Stimulated activated CD8-positive, alpha-beta memory T cell treated with anti-CD3 and anti-CD28 coated beads, Interleukin-2, amount 100 ng/mL, for 1 hour (primary cell): ENCODE measurements around the gene NUDCD3.
"Not testable (repeated sequence)": the region's sequence is repeated elsewhere in the genome, so short reads cannot be mapped to it uniquely, and the experiment has no call there.

Source experiments
- DNase-seq, 2 donors: peaks; one replicate each; pipeline ENCODE4 v3.0.0-alpha.2; 2020; ENCODE audit warnings: low read depth in 2 of 2

Gene NUDCD3

DNA sequence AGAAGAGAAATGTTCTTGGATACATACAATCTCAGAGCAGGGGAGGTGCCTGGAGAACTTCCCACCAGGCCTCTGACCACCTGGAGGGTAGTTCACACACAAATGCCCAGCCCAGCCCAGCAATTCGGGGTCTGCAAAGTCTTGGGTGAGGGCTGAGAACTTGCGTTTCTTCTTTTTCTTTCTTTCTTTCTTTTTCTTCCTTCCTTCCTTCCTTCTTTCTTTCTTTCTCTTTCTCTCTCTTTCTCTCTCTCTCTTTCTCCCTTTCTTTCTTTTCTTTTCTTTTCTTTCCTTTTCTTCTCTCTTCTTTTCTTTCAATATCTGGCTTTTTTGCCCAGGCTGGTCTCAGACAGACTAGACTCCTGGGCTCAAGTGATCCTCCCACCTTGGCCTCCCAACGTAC, 28.3 kb upstream of the NUDCD3 start:
- no peak for DNase-seq

DNA sequence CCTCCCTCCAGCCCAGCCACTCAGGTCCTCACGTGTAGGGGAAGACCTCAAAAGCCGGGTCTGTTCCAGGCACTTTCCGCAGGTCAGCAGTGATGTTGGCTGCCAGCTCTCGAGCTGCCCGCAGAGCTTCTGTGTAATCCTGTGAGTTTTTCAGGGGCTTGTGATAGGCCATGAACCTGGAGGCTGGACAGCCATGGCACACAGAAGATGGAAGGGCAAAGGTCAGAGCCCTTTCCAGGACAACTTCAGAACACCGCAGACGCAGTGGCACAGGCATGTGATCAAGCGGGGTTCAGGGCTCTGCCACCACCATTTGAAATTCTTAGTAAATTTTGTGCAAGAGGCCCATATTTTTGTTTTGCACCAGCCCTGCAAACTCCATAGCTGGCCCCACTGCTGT, 26.7 kb upstream of the NUDCD3 start:
- no peak for DNase-seq

DNA sequence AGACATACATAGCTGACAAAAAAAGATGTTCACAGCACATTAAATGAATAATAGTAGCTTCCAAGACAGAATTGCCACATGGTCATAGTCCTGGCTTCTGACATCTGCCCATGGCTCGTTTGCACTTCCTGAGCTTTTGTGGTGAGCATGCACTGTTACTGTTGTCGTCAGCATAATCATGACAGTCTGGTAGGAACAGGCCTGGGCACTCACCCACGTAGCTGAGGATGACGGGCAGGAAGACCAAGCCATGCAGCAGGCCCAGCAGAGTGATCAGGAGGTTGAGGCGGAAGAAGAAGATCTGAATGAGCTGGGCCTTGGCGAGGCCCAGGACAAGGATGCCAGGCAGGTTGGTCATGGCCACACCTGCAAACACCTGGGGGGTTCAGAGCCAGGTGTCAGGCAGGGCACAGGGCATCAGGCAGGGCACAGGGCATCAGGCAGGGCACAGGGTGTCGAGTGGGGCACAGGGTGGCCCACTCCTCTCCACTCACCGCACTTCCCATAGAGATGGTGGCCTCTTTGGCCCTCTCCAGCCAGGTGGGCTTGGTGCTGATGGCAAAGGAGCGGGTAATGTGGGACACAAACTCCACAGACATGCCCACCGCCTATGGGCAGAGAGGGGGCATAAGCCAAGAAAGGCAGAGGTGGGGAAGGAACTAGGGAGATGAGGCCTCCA, 25.3 kb upstream of the NUDCD3 start:
- no peak for DNase-seq

DNA sequence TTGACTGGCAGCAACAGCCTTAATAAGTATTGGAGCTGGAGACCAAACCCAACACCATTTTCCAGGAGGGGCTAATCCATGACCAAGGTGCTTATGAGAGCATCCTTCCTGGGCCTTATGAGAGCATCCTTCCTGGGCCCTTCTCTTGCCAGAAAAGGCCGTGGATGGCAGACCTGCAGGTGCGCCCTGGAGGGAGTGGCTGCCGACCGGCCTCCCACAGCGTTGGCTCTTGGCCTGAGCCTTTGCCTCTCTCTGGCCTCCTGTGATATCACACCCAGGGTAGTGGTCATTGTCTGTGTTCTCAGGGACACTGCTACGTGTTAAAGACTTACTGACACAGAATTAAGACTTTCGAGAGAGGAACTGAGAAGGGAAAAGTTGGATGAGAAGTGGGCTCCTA, 22.3 kb upstream of the NUDCD3 start:
- DNase-seq, result no peak

DNA sequence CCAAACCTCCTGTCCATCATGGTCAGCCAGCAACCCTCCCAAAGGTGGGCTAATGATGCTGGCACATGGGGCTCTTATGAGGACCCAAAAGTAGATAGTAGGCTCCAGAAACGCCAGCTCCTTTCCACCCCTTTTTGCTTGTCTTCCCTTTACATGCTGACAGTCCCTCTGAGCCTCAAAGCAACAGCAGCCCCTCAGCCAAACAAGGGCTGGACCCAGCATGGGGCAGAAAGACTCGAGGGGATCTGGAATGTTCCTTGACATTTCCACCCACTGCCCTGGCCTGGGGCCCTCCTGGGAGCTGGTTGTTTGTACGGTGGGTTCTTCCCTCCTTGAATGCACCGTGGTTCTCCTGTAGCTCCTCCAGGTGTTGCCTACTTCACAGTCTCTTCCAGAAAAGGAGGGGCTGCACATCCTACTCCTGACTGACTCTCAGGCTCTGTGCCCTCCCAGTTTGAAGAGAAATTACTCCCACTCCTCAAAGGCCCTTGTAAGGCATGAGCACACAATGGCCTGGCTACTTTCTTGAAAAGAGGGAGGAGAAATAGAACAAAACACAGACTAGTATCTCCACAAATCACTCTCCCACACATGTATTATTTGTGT, 21.5 kb upstream of the NUDCD3 start:
- no peak for DNase-seq

DNA sequence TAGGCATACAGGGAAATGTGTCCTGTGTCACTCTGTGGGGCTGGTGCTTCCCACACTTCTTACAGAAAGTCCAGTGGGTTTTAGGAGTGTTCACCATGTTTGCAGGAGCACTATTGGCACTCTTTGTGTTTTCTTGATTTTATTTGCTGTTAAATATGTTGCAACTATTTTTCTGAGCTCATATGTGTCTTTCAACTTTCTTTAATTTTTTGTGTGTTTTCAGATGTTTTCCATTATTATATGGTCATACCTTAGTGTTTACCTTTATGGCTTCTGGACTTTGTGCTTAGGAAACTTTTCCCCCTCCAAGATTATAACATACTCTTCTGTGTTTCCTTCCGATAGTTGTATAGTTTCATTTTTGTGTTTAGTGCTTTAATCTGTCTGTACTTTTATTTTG, 20.8 kb upstream of the NUDCD3 start:
- DNase-seq, result no peak

DNA sequence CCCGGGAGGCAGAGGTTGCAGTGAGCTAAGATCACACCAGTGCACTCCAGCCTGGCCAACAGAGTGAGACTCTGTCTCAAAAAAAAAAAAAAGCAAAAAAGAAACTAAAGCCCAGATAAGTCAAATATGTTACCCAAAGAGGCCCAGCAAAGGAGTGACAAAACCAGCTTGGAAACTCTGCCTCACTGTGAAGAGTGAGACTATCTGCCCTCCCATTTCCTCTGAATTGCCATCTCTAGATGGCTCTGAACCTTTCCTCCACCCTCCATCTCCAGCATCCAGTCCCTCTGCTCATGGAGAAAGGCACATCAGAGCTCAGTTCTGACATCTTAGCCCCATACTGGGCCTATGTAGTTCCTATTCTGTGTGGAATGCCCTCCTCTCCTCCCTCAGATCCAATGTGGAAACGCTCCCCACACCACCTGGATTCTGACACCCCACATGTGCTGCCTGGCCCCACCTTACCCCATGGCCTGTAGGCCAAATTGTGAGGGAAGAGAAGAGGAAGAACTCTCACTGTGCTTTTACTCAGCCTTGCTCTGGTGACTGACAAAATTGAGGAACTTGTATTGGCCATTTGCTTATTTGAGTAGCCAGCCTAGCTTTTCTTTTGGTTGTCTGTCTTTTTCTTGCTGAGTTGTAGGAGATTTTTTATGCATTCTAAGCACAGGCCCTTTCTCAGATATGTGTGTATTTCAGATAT, 18.0 kb upstream of the NUDCD3 start:
- no peak for DNase-seq

DNA sequence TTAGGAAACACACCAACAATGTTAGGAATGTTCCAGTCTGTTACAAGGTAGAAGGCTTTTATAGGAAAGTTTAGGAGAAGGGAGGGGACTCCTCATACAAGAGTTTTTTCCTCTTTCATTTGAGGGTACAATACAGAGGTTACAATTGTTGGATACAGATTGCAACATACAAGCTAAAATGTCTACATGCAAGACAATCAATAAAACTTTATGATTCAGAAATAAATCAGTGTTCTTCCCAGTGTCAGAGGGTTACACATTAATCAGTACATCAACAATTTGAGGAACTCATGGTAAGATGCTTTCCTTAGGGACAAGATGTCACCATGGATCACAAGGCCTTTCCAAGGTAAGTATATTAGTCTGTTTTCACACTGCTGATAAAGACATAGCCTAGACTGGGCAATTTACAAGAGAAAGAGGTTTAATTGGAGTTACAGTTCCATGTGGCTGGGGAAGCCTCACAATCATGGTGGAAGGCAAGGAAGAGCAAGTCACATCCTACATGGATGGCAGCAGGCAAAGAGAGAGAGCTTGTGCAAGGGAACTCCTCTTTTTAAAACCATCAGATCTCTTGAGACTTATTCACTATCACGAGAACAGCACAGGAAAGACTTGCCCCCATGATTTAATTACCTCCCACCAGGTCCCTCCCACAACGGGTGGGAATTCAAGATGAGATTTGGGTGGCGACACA, 16.3 kb upstream of the NUDCD3 start:
- DNase-seq, result not testable (repeated sequence)

DNA sequence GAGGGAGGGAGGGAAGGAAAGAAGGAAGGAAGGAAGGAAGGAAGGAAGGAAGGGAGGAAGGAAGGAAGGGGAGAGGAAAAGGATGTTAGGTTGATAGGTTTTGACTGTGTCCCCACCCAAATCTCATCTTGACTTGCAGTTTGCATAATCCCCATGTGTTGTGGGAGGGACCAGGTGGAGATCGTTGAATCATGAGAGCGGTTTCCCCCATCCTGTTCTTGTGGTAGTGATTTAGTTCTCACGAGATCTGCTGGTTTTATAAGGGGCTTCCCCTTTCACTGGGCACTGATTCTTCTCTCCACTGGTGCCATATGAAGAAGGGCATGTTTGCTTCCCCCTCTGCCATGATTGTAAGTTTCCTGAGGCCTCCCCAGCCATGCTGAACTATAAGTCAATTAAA, 15.1 kb upstream of the NUDCD3 start:
- no peak for DNase-seq

DNA sequence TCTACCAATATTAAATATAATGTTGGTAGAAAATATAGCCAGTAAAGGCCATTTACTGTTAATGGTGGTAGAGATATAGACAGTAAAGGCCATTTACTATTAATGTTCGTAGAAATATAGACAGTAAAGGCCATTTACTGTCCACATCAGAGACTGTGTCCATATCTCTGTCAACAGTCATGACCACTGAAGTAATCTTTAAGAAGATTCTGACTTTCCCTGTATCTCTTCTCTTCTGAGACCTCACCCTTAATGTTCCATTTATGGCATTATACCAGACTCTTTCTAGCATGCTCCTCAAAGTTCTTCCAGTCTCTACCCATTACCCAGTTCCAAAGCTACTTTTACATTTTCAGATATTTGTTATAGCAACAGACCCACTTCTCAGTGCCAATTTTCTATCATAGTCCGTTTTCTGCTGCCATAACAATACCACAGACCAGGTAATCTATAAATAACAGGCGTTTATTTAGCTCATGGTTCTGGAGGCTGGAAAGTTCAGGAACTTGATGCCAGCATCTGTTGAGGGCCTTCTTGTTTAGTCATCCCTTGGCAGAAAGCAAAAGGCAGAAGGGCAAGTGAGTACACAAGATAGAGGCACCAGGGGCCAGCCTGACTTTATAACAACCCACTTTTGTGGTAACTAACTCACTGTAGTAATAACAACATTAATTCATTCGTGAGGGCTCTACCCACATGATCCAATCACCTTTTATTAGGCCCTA, 7.9 kb upstream of the NUDCD3 start:
- DNase-seq, result no peak

DNA sequence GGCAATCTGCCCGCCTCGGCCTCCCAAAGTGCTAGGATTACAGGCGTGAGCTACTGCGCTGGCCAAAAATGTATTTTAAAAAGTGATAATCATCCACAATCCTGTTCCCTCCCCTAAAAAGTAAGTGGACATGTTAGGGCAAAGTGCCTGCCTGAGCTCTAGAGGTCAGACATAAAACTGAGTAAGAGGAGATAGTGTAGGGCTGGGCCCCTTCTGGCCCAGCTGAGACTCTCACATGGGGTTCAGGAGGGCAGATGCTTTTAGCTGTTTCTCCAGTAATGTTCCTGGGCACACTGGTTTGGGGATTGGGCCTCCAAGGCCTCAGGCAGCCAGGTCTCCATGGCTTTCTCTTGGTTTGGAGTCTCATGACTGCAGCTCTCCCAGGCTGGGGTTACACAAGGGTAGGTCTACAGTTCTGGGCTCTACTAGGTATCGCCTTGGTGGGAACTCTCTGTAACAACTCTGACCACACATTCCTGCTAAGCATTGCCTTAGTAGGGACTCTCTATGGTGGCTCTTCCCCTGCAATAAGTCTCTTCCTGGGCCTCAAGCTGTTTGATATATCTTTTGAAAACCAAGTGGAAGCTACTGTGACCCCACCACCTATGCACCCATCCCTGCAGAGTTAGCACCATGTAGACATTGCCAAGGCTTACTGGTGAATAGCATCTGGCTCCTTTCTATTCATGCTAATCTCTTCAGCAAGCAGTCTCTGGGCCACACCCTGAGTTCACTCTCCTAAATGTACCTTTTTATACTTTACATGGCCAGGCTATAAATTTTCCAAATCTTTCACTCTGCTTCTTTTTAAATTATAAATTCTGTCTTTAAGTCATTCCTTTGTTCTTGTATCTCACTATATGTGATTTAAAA, 6.9 kb upstream of the NUDCD3 start:
- no peak for DNase-seq

DNA sequence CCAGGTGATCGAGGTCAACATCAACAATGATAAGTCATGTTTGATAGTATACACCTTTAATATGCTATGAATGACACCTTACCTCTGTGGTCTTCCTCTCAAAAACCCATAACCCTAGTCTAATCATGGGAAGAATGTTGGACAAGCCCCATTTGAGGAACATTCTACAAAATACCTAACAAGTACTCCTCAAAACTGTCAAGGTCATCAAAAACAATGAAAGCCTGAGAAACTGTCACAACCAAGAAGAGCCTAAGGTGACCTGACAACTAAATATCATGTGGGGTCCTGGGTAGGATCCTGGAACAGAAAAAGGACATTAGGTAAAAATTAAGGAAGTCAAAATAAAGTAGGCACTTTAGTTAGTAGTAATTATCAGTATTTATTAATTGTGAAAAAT, 5.9 kb upstream of the NUDCD3 start:
- no peak for DNase-seq

DNA sequence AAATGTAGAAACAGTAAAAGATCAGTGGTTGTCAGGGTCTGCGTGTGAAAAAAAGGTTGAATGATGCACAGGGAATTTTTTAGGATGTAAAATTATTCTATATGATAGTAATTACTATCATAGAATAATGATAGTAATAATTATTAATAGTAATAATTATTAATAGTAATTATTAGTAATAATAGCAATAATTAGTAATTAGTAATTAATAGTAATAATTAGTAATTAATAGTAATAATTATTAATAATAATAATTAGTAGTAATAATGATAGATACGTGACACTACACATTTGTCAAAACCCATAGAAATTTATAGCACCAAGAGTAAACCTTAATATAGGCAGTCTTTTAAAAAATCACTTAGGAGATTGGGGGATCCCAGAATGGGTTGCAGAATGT, 4.5 kb upstream of the NUDCD3 start:
- DNase-seq, result no peak

DNA sequence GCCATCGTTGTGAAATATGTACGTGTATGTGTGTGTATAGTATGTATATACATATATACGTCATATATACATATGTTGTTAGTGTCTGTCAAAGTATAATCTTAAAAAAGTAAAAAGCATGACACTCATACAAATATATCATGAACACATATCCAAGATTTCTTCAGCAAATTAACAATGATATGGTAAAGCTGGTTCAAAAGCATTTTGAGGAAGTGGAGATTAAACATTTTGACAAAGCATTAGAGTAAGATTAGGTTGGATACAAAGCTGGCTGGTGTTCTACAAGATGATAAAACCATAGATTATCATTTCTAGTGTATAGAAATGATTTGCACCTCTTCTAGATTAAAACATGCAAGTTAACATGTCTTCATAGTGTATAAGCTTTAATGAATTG, 771 bp upstream of the NUDCD3 start:
- DNase-seq, result no peak

DNA sequence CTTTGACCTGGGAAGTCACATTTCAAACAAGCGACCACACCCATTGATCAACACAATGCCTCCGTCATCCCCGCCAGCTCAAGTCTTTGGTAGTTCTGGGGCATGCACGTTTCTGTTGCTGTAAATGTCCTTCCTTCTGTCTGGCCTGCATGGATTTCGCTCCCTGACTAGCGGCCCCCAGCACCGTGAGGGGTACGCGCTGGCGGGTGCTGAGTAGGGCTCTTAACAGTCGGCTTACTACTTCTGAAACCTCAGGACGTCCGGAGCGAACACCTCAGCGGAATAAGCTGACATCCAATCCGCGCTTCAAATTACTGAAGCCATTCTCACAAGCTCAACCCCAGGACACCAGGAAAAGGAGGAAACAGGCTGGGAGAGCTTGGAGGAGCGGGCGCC, 505 bp downstream of the NUDCD3 start:
- peak in 1 of 2 donors; percentile 3 for DNase-seq

DNA sequence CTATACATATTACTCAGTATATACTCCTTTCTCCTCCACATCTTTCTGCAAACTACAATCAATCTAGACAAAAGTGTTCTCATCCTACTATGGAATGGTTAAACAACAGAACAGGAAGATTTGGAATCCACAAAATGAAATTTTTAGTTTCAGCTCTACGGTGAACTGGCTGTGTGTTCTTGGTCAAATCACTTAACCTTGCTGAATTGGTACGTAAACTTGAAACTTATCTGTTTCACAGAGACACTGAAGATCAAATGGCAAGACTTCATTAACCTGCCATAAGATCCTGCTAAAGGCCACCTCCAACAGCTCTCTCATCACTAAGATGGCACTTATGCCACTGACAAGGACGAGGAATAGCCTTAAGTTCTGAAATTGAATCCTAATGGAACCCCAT, 1.5 kb downstream of the NUDCD3 start:
- no peak for DNase-seq

DNA sequence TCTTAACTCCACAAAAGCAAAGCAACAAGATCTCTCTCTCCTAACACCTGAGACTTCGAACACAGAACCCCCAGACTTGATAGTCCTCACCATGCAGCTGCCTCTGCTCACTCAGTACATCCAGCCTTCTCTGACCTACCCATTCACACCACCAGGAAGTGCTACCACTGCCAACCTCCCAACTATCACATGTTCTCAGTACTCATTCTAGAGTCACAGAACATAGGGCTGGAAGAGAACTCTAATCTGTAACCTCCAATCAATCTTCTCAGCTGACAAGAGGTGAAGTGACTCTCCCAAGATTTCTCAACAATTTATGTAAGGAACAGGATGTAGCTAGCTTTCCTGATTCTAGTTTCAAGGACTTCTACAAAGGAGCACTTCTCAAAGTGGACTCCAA, 3.8 kb downstream of the NUDCD3 start:
- DNase-seq, result no peak

DNA sequence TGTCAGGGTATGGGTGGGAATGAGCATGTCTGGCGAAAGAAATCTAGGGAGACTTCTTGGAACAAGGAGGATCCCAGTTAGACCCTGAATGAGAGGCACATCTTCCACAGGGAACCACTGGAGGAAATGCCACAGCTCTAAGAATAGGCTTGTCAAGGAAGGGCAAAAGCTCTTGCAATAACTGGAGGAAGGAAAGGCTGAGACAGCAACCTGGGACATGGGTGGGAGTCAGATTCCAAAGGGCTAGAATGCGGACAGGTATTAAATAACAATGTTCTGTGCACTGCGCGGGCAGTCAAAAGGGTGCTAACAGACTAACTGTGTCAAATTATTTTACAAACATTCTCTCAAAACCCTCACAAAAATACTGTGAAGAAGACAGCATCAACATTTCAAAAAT, 4.5 kb downstream of the NUDCD3 start:
- no peak for DNase-seq

DNA sequence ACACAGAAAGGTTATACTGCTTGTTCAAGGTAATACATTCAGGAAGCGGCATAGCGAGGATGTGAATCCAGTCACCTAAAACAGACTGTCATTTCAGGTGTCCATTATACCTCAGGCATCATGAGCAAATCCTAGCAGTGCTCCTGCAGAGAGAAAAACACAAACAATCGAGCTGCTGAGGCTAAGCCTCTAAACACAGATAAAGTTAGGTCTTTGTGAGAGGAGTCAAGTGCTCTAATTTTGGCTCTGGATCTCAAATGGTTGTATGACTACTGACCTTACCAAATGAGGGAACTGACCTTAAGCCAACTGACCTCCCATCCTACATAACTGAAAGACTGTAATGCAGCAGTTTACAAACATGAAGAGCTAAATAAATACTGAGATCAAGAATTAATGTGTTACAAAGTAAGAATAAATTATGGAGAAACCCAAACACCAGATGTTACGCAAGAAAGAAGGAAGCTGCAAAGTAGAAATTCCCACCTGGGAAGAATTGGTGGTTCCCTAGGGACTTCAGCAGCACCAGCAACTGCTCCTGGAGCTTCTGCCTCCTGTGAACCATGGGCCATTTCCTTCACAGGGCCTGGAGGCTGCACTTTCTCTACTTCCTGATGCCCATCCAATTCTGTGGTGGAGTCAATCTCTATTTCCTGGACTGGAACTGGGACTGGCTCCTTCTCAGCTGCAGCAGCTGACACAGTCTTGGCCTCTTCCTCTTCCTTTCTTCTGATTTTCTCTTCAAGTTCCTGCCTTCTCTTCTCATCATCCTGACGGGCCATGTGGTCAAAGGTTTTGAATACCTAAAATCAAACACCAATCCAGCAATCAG, 5.8 kb downstream of the NUDCD3 start:
- no peak for DNase-seq
